Measurements from ENCODE around the gene AAGAB.

AAGAB gene

GRCh38 chr15:67207555-67208207 is 46.8 kb downstream of the AAGAB start:
- DNase-seq, result no peak

DNA sequence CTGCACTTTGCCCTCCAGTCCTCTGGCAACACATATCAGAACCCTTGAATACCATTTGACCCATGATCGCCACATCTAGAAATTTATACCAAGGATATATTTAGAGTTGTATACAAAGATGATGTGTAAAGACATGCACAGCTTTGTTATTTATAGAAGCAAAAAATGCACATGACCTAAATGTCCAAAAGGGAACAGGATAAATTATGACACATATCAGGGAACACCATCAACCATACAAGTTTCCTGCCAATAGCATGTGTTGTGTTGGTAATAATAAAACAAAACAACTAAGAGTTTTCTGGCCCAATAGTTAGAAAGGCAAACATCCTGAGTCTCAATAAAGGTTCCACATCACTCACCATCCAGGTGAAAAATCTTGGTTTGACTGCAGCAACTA is 51.5 kb downstream of the AAGAB start:
- DNase-seq, result no peak

DNA sequence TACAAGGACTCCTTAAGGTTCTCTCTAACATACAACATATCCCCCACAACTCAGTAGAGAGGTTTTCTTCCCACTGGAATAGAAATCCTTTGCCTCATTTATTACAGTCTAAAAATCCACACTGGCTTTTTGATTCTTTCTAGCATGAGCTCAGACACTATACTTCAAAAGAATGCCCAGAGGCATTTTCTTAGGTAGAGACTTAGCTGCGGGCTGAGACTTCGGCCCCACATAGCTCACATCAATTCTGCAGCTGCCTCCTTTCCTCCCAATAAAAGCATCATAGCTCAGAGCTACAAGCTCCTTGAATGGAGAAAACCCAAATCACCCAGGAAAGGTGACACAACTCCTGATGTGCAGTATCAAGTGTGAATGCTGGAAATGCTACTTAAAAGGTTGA is 52.4 kb downstream of the AAGAB start:
- DNase-seq, result no peak

GRCh38 chr15:67201136-67201535 is 53.3 kb downstream of the AAGAB start:
- no peak for DNase-seq

DNA sequence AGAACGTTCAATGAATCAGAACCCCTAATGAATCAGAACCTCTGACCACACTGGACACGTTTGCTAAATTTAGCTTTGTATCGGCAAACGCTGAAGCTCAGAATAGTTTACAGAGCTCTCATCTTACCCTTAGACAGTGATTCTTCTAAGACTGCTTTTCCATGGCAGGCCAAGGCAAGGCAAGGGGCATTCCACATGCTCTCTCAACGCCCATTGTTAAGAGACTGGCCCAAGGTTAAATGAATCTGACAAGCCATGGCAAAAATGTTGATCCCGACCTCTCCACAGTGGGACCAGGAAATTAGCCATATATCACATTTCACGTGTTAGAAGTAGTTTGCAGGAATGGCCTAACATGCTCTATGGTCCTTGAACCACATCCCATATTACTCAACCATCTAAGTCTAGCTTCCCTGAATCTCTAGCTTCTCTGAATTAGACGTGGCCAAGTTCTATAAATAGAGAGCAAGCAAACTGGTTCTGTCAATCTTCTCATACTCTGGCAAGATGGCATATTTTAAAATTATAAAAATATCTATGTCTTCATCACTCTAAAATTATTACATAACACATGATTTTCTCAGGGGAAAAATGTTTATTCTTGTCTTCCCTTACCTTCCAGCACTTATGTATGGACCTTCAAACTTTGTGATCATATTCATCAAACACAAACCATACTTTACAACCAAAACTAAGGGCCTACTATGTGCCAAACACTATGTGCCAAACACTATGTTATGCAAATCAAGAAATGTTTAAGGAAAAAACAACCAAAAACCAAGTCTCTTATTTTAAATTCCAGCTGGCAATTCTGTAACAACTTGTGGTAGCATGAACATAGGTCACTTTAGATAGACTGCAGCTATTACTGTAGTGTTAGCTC is 54.3 kb downstream of the AAGAB start:
- DNase-seq, result no peak

- no peak for DNase-seq
Measured at GRCh38 chr15:67199391-67199790, 55.1 kb downstream of the AAGAB start.

GRCh38 chr15:67198157-67198754 is 56.2 kb downstream of the AAGAB start:
- no peak for DNase-seq

- DNase-seq, result no peak
Measured at GRCh38 chr15:67197364-67197695, 57.1 kb downstream of the AAGAB start.

DNA sequence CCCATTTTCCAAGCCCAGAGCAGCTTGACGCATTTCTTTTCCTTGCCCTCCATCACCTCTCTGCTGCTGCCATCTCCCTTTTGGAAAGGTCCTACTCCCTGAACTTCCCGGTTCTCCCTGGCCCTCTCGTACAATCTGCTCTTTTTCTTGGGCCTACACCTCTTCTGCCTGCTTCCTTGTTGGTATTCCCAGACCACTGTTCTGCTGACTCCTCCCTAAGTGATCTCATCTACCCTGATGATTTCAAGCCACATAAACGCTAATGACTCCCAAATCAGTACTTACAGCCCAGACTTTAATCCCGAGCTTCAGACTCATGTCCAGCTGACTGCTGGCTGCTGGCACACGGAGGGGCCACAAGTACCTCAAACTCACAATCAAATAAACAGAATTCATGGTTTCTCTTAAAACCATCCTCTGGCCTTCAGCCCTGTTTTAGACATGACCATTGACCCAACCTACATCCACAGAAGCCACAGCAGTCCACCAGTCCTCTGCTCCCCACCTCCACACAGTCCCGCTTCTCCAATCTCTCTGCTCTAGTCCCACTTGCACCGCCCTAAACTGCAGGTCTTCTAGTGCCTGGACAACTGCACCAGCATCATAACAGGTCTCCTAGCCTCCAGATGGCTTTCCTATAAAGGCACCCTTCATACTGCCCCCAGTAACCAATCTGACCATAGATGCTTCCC is 57.6 kb downstream of the AAGAB start:
- no peak for DNase-seq

DNA sequence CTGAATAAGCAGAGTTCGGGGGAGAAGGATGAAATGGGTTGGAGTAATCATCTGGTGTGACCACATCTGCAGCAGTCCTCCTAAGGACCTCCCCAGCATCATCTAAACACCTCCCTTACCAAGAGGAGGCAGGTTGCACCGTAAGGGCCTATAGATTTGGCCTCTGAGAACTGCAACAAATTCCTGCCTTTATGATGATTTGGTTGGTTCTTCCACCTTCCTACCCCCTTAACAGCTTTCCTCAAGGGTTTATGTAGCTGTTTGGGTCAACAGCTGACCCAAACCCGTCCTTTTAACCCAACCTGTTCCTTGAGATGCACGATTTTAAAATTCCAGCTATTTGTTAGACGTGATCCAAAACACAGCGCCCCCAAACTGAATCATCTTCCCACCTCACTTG is 58.2 kb downstream of the AAGAB start:
- no peak for DNase-seq

DNA sequence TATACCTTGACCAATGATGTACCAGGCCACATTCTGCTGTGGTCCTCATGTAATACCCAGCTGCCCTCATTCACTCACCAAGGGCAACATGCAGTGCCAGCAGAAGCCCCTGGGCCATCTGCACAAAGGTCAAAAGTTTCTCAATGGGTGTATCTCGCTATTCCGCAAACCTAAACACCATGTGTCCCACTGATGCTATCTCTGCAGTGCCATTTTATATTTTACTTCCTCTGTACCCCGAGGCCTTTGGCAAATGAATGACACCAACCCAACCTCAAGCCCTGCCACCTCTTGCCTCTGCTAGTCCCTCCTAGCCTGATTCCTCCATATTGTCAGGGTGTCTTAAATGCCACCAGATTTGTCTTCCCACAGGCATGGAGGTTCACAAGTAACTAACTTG is 59.2 kb downstream of the AAGAB start:
- no peak for DNase-seq

DNA sequence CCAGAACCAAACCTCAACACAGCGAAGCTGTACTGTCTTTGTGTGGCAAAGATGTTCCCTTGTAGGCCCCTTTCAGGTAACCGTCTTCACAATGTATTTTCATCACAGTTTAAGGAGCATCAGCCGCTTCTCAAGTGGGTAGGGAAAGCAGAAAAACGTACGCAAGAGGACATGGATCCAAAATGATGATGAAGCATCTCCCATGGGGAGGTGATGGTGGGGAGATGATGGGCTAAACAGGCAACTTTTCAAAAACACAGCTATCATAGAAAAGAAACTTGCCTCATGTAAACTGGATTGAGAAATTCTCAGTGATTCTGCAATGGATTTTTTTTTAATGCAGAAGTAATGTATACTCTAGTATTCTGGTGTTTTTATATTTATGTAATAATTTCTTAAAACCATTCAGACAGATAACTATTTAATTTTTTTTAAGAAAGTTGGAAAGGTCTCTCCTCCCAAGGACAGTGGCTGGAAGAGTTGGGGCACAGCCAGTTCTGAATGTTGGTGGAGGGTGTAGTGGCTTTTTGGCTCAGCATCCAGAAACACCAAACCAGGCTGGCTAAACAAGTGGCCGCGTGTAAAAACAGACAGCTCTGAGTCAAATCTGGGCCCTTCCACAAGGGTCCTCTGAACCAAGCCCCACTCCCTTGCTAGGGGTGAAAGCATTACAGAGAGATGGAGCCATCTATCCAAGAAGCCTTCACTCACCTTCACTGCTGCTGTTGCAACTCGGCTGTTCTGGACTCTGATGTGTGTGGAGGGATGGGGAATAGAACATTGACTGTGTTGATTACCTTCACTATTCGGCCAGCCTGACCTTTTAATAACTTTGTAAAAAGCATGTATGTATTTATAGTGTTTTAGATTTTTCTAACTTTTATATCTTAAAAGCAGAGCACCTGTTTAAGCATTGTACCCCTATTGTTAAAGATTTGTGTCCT is 60.0 kb downstream of the AAGAB start:
- no peak for DNase-seq

GRCh38 chr15:67193223-67193990 is 61.1 kb downstream of the AAGAB start:
- no peak for DNase-seq

GRCh38 chr15:67192185-67192820 is 62.2 kb downstream of the AAGAB start:
- no peak for DNase-seq

- DNase-seq, result no peak
Measured at GRCh38 chr15:67190813-67191212, 63.6 kb downstream of the AAGAB start.

DNA sequence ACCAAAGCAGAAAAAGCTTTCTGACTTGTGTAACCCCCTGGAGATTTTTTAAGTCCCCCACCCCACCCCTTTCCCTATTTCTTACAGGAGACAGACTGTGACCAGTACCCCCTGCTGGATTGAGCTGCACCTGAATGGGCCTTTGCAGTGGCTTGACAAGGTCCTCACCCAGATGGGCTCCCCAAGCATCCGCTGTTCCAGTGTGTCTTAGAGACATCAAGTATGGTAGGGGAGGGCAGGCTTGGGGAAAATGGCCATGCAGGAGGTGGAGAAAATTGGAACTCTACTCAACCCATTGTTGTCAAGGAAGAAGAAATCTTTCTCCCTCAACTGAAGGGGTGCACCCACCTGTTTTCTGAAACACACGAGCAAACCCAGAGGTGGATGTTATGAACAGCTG is 64.1 kb downstream of the AAGAB start:
- DNase-seq, result no peak

- DNase-seq, result no peak
Measured at GRCh38 chr15:67189326-67190051, 65.0 kb downstream of the AAGAB start.

DNA sequence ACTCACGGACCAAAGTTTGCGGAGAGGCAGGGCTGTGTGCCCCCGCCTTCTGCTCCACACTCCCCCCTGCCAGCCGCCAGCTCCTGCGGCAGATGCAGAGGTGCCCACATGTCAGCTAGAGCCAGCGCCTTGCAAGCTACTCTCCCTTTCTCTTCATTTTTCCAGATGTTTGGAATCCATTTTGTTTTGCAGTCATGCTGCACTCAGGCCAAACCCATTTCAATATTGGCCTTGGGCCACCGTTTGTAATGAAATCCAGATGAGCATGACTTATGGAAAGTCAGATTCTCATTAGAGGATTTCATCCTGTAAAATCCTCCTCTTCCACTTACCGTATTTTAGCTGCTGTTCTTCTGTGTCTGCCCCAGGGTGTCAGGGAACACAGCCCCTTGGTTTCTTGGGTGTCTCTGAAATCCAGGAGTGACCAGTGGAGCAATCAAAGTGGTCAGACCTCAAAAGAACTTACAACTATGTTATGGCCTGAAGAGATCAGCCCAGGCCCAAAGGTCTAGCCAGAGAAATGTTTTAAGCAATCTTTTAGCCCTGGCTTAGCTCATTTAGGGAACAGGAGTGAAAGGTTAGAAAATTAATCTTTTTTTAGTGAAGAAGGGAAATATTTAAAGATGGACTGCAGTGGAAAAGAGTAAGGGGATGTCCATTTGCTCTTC is 65.8 kb downstream of the AAGAB start:
- no peak for DNase-seq

- DNase-seq, result no peak
Measured at GRCh38 chr15:67187351-67187854, 67.1 kb downstream of the AAGAB start.

DNA sequence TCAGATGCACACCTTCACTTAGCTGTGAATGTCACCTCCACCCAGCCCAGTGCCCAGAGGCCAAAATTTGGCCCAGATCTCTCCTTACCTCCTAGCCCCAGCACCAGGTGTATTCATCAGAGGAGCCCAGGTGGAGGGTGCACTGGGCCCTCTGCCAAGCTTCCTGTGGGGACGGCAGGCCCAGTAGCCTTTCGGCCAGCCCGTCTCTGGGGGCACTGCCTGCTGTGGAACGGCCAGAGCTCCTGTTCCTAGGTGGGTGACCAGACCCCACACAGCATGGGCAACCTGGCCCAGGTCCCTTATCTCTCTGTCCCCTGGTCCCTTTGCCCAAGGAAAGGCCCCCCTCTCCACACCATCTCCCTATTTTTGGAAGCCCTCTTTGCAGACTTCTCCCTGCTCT is 67.8 kb downstream of the AAGAB start:
- no peak for DNase-seq
